GM21717 (cell line): ENCODE measurements around the gene RNF227.

Source experiments
- ATAC-seq: cut with Tn5 transposase; IDR thresholded peaks from one replicate; pipeline ENCODE4 v1.9.1; 2021; ENCODE audit warnings: mild to moderate bottlenecking, moderate library complexity; ENCODE audit not compliant: unreplicated experiment

The RNF227 gene

GRCh38 chr17:7889166-7889955, 26.7 kb downstream of the RNF227 start:
- no peak for ATAC-seq

GRCh38 chr17:7888184-7888920, 27.7 kb downstream of the RNF227 start, which contains the start of gene CHD3:
TSS of gene CHD3 (plus strand) at chr17:7888789. CDS start at chr17:7889001, 212 bp downstream.
- no peak for ATAC-seq

- peak; percentile 44 for ATAC-seq
These were observed 28.5 kb downstream of the RNF227 start for GRCh38 chr17:7887482-7888183.

GRCh38 chr17:7887038-7887481, 29.0 kb downstream of the RNF227 start:
- no peak for ATAC-seq

- no peak for ATAC-seq
These were observed 29.7 kb downstream of the RNF227 start for GRCh38 chr17:7886227-7887037.

- ATAC-seq: no peak
These were observed 30.5 kb downstream of the RNF227 start for GRCh38 chr17:7885367-7886226.

GRCh38 chr17:7884581-7885366, 31.3 kb downstream of the RNF227 start:
- ATAC-seq: no peak

- ATAC-seq: no peak
These were observed 32.2 kb downstream of the RNF227 start for GRCh38 chr17:7883781-7884386.

- no peak for ATAC-seq
These were observed 33.5 kb downstream of the RNF227 start for GRCh38 chr17:7882629-7883028.

GRCh38 chr17:7882068-7882467, 34.0 kb downstream of the RNF227 start:
- no peak for ATAC-seq

GRCh38 chr17:7881276-7882054, 34.6 kb downstream of the RNF227 start:
- no peak for ATAC-seq

- no peak for ATAC-seq
These were observed 35.8 kb downstream of the RNF227 start for GRCh38 chr17:7880076-7880868.

GRCh38 chr17:7878234-7878633, 37.9 kb downstream of the RNF227 start:
- ATAC-seq: no peak

- no peak for ATAC-seq
These were observed 40.2 kb downstream of the RNF227 start for GRCh38 chr17:7875804-7876370.

GRCh38 chr17:7873051-7873450, 43.0 kb downstream of the RNF227 start:
- ATAC-seq: no peak

GRCh38 chr17:7867881-7868329, 48.2 kb downstream of the RNF227 start:
- ATAC-seq: no peak
